Progenitor cell of endocrine pancreas (in vitro differentiated cells): ENCODE results near the gene SEMA4G. TPM values are rescaled to one million over a fixed set of nuclear protein-coding genes. Genes with fewer than 3 reads are reported as not detected.

ENCODE experiments used
- DNase-seq: peaks from one replicate; pipeline ENCODE4 v3.0.0; 2021; ENCODE audit warnings: low spot score; ENCODE audit not compliant: unreplicated experiment
- H3K27ac Mint-ChIP-seq: 2 replicates; pipeline ENCODE4 v1.8.0; 2021; ENCODE audit warnings: mild to moderate bottlenecking, moderate library complexity, mixed read lengths
- H3K27me3 Mint-ChIP-seq: 2 replicates; pipeline ENCODE4 v1.8.0; 2021; ENCODE audit warnings: mixed read lengths
- H3K36me3 Mint-ChIP-seq: 2 replicates; pipeline ENCODE4 v1.8.0; 2022; ENCODE audit warnings: mixed read lengths; ENCODE audit not compliant: insufficient read depth
- H3K4me1 Mint-ChIP-seq: 2 replicates; pipeline ENCODE4 v1.8.0; 2021; ENCODE audit warnings: low read depth, mixed read lengths
- H3K4me3 Mint-ChIP-seq: 2 replicates; pipeline ENCODE4 v1.8.0; 2021; ENCODE audit warnings: low read depth, mild to moderate bottlenecking, moderate library complexity, mixed read lengths
- H3K9me3 Mint-ChIP-seq: 2 replicates; pipeline ENCODE4 v1.8.0; 2021; ENCODE audit warnings: low read depth, mixed read lengths
- CTCF ChIP-seq: fragments of 200-600 bp; sonication (generic); IDR thresholded peaks from one replicate; pipeline ENCODE4 v1.5.0; 2021; ENCODE audit warnings: antibody characterized with exemption, mild to moderate bottlenecking; ENCODE audit not compliant: unreplicated experiment
- total RNA-seq: library from RNA; stranded (reverse); gene quantifications from 2 replicates; pipeline ENCODE4 v1.2.1, GENCODE V29; 2021

SEMA4G gene
- total RNA-seq, 1 donor from 2014 or later = 62.3 TPM

GRCh38 chr10:100984672-100985177 lies 15.4 kb downstream of the SEMA4G start:
- Mint-ChIP-seq H3K36me3 (peaks cover 14% of the 10 kb centered on the region), H3K4me3 (no peak overlapping the region), H3K27me3 (no peaks in the 10 kb centered on the region), H3K27ac (peak overlapping the region; percentile 43), H3K4me1 (peaks cover 15% of the 10 kb centered on the region), H3K9me3 (no peaks in the 10 kb centered on the region)
- DNase-seq = no peak
- no peak for TF ChIP-seq CTCF

GRCh38 chr10:100985336-100985735 lies 16.0 kb downstream of the SEMA4G start:
- no peak for TF ChIP-seq CTCF
- Mint-ChIP-seq H3K27me3 (no peaks in the 10 kb centered on the region), H3K27ac (no peak overlapping the region), H3K4me1 (peaks cover 15% of the 10 kb centered on the region), H3K4me3 (peak overlapping the region; percentile 96), H3K9me3 (no peaks in the 10 kb centered on the region), H3K36me3 (peaks cover 12% of the 10 kb centered on the region)
- DNase-seq = no peak

- peak overlapping the region; percentile 93 for H3K27ac Mint-ChIP-seq
These were observed 17.3 kb downstream of the SEMA4G start for GRCh38 chr10:100986623-100986951.

GRCh38 chr10:100986952-100987684 lies 17.8 kb downstream of the SEMA4G start, which contains the start of the genes MRPL43 and TWNK:
Gene MRPL43, minus strand, starts transcription at chr10:100987497. Its CDS starts 54 bp downstream, at chr10:100987443.
Gene TWNK, plus strand, starts transcription at chr10:100987543. Its CDS starts 668 bp downstream, at chr10:100988211.
- Mint-ChIP-seq H3K4me3 (peak within 1 kb of the TSS; percentile 96), H3K9me3 (no peaks in the 10 kb centered on the region), H3K27ac (peak within 1 kb of the TSS; percentile 93), H3K36me3 (peaks cover 13% of the 10 kb centered on the region), H3K4me1 (peaks cover 15% of the 10 kb centered on the region), H3K27me3 (no peaks in the 10 kb centered on the region)
- no peak for TF ChIP-seq CTCF
- DNase-seq = peak; percentile 59

More at GRCh38 chr10:100986623-100986951, 17.3 kb downstream of the SEMA4G start:
- Mint-ChIP-seq H3K9me3 (no peaks in the 10 kb centered on the region), H3K27me3 (no peaks in the 10 kb centered on the region), H3K36me3 (peaks cover 15% of the 10 kb centered on the region), H3K4me1 (peaks cover 15% of the 10 kb centered on the region), H3K4me3 (peak overlapping the region; percentile 96)
- TF ChIP-seq CTCF = no peak
- DNase-seq = no peak

- Mint-ChIP-seq H3K27ac (peak overlapping the region; percentile 93), H3K36me3 (peaks cover 12% of the 10 kb centered on the region), H3K27me3 (no peaks in the 10 kb centered on the region), H3K9me3 (no peaks in the 10 kb centered on the region), H3K4me3 (peak overlapping the region; percentile 96), H3K4me1 (peaks cover 15% of the 10 kb centered on the region)
- no peak for TF ChIP-seq CTCF
- DNase-seq = no peak
These were observed 18.4 kb downstream of the SEMA4G start for GRCh38 chr10:100987685-100988049.
